CD4-positive, alpha-beta T cell treated with Interleukin-1 beta for 1 hour (primary cell): ENCODE results near the gene BOD1L2.

ENCODE experiments used
- DNase-seq, 2 donors: peaks; one replicate each; pipeline ENCODE4 v3.0.0-alpha.2; 2020 to 2022

BOD1L2 gene

DNA sequence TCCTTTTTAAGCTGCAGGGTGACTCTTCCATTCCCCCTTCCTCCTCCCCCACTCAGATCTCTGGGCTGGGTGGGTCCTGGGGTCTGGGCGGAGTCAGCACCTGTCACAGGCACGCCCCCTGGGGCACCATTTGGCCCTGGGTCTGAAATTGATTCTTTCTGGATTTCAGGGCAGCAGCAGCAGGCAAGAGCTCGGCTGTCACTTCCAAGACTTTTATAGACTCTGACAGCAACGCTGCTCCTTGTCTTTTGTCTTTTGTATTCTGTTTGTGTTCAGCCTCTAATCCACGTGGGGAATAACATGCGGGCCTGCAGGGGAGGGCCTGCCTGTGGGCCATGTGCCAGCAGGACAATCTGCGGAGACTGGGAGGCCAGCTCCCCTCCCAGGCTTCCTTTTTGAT lies 3.9 kb downstream of the BOD1L2 start:
- no peak for DNase-seq

DNA sequence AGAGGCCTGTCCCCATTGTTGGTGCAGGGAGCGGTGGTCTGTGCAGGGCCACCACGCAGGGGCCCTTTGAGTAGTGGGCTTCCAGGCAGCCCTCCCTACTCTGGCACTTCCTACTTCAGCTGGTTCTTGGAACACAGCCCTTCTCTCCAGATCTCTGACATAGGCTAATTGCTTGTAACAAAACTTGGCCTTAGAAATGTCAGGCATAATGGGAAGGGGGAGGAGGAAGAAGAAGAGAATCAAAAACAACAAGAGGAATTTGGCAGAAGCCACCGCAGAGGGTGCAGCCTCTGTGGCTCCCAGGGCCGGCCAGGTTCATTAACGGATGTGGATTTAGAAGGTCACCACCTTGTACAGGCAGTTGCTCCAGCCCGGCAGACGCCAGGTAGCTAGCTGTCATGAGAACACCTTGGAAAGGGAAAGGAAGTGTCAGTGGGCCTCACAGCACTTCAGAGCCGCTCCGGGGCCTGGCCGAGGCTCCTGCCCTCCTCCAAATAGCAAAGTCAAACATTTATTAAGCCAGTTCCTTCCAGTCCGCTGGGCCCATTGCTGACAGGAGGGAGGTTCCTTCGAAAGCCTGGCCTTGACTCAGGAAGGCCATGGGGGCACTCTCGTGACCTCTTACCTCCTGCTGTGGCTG lies 7.4 kb downstream of the BOD1L2 start:
- no peak for DNase-seq

DNA sequence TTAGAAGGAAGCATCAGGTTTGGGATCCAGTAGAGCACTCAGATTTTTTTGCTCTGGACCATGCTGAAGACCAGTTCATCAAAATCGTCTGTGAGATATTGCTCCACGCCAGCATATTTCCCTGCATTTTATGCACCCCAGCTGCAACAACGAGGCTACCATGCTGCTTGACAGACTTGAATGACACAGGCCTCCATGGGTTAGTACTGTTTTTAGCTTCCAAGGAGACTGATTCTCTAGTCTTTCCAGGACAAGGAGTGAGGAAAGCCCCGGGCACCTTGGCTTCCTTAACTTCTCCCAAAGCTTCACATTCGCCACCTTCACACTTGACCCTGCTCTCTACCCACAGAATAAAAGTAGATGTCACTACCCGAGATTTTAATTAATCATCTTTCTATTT lies 17.5 kb downstream of the BOD1L2 start:
- DNase-seq = no peak

DNA sequence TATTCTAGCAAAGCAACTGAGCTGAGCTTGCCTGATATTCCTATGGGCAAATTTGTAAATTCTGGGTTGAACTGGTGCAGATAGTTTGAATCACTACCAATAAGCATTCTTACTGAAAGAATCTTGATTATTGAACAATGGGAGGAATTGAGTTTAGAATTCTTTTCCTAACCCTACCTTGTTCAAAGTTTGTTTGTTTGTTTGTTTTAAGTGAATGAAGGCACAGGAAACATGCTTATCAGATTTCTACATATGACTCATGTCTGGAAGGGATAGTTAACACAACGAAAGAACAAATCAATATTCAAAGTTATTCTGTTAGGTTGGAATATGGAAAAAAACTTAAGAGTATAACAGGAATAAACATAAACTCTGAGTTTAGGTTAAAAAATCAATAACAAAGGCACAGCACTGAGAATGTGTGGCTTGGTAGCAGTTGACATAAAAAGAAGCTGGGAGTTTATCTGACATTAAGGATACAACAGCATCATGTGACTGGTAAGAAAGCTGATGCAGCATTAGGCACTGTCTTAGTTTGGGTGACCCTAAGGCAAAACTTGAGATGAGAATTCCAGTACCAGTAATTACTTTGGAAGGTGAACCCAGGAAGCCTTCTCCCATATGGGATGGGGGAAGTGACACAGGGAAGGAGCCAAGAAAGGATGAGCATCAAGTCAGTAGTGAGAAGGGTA lies 20.9 kb downstream of the BOD1L2 start:
- no peak for DNase-seq

DNA sequence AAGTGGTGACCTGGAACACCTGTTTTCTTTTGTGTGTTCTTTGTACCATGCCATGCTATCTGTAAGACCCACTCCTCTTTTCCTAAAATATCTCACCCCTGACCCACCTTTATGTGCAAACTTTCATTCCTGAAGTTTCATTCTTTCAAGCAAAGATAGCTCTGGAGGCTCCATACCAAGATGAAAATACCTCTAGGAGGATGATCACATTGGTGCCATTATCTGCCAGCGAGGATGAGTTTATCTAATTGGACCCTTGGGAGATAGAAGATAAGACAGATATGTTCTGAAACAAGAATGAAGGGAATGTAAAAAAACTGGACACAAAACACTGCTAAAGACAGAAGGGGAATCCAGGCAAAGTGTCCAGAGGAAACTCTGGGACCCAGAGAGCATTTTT lies 24.1 kb downstream of the BOD1L2 start:
- DNase-seq = no peak

DNA sequence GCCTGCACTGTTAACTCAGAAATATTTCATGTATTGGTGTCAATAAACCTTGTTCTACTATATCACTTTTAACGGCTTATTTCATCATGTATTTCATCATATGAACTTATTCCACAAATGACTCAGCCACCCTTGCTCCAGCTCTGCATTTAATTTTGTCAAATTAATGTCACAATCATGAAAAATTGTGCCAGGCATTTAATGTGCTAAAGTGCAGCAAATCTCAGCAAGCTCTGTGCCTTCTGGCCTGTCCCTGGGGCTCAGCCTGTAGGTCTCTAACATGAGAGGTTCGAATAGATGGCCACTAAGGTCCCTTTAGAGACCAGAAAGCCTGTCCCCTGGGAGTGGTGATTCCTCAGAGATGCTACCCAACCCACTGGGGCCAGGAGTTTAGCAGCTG lies 28.6 kb downstream of the BOD1L2 start:
- DNase-seq = no peak

DNA sequence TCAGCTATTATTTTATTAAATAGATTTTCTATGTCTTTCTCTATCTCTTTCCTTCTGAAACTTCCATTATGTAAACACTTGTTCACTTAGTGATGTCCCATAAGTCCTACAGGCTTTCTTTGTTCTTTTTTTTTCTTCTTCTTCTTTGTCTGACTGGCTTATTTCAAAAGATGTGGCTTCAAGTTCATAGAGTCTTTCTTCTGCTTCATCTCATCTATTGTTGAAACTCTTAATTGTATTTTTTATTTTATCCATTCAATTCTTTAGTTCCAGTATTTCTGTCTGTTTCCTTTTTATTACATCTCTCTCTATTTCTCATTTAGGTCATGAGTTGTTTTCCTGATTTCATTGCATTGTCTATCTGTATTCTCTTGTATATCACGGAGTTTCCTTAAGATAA lies 38.5 kb downstream of the BOD1L2 start:
- no peak for DNase-seq

DNA sequence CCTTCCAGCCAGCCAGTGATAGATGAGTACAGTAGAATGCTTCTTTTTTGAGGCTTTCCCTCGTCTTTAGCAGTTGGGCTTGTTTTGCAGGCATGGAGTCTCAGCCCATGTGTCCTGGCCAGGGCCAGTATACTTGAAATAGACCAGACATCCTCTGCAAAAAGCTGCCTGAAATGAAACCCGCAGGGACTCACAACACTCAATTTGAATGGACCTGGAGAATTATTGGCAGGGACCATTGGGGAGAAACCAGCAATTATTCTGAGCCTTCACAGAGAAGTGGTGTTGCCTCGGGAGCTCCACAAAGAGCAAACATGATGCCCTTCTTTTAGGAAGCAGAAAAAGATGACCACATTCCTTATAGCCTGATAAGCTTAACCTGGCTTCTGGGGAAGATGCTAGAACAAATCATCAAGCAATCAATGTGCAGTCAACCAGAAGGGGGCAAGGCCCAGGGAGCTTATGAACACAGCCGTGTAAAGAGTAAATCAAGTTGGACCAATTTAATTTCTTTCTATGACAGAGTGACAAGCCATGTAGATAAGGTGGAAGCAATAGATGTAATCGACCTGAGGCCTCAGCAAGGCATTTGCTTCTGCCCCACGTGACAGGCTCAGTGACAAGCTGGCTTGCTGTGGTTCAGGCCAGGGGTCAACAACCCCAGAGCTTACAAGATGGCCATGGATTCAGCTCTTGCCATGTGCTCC lies 42.1 kb downstream of the BOD1L2 start:
- DNase-seq = no peak

DNA sequence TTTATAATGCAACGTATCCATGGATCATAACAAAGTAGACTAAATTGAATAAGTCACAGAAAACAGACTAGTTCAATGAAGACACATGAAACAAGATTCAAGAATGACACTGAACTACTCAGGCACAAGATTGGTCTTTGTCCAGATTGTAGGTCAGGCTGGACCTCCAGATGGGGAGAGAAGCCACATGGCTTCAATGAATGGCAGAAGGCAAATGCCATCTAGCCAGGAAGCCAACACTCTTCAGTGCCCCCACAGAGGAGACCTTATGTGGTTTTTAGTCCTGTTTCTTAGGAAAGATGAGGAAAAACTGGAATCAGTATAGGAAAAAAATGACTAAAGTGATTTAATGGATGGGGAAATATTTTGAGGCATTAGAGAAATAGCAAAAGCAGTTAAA lies 43.1 kb downstream of the BOD1L2 start:
- DNase-seq = no peak

DNA sequence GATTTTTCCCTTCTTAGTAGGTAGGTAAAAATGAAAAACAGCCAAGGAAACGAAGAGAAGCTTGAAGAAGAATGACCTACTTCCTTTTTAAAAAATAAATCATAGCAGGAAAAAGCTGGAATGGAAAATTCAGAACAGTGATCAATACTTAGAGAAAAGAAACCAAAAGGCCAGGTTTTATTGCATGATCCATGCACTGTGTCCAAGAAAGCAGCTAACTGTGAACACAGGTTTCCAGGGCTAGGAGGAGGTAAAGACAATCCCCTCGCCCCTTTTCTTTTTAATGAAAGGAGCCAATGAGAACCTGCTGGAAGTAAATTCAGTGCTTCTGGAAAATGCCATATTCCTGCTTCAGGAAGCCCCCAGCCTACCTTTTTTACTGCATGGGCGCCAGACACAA lies 47.2 kb downstream of the BOD1L2 start:
- DNase-seq = no peak

DNA sequence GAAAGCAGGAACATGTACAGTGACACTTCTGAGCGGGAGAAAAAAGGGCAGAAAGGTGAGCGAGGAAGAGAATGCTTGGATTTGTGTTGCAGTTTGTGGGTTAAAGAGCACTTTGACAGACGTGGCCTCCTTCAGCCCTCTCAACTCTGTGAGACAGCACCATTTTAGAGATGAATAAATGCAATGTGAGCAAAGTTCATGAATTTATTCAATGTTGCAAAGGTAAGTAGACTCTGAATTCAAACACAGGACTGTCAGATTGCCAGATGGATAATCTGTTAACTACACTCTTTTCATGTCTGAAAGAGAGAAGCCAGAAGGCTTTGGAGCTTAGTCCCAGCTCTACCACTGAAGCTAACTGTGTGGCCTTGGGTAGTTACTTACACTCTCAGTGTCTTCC lies 47.7 kb downstream of the BOD1L2 start:
- DNase-seq = no peak

DNA sequence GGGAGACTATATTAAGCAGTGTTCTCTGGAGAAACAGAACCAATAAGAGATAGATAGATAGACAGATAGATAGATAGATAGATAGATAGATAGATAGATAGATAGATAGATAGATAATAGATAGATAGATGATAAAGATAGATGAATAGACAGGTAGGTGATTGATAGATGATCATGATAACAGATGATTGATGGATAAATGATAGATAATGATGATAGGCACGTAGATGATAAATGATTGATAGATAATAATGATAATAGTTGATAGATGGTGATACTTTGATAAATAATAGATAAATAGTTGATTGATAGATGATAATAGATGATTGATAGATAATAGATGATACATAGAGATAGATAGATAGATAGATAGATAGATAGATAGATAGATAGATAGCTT lies 48.5 kb downstream of the BOD1L2 start:
- DNase-seq = no peak

DNA sequence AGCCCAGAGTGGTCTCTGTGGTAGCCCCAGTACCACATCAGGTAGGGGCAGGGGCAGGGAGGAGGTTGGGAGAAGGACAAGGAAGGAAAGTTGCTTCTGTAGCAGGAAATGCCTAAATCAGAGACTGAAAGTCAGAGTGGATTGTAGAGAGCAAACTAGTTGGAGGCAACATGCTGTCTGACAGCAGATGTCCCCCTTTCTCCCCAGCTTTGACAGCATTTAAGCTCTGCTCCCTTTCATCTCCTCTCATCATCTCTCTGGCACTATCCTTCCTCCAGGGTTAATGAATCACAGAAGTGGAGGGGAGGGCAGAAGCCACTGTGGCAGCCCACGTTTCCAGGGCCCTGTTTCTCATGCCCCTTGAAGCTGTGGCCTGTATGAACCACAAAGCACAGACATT lies 50.4 kb downstream of the BOD1L2 start:
- DNase-seq = no peak

DNA sequence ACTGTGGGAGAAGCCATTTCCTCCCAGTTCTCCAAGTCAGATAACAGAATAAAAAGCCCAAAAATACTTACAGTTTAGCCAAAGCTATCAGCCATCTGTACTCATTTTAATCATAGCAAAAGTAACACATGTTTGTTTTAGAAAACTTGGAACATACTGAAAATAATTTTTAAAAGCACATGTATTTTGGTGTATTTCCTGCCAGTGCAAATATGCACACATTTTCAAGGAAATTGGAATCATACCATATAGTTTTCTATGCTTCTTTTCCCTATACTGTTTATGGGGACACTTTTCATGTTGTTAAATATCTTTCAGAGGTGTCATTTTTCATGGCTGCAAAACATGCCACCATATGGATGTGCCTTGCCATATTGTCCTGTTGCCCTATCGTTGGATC lies 51.2 kb downstream of the BOD1L2 start:
- no peak for DNase-seq
